ENCODE data around the gene MRPS14. TPM values are rescaled to one million over a fixed set of nuclear protein-coding genes. Genes with fewer than 3 reads are reported as not detected.

The MRPS14 gene
- total RNA-seq, 1 experiment from 2014 or later, result 25.1 TPM

DNA sequence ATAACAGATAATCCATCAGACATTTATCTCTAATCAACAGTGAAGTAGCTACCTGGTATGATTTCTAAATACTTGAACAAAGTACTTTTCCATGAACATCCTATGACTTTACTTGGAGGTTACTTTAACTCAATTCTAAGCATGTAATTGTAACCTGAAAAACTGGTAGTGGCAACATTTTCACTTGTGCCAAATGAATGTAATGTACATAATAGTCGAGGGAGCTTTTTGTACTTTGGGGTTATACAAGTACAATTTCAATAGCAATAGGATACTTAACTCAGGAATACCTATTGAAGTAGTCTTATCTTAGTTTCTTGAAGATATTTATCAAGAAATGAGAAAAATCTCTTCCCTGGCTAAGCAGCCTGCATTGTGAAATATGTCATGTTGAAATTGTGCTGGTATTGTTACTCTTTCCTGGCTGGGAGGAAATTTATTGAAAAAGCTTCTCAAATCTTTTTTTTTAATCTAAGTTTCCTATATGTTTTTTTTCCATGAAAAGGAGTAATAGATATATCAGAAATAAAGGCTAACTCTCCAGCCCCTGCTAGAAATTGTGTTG, 57.1 kb downstream of the MRPS14 start:
- Histone ChIP-seq H3K27me3 (ENCODE audit: control insufficient read depth, insufficient read depth, low read length) (no peaks in the 10 kb centered on the region), H3K4me1 (ENCODE audit: control insufficient read depth, insufficient read depth, low read length) (no peaks in the 10 kb centered on the region), H3K27ac (ENCODE audit: low read length) (no peak overlapping the region), H3K36me3 (ENCODE audit: control insufficient read depth, insufficient read depth, low read length) (no peaks in the 10 kb centered on the region), H3K4me3 (ENCODE audit: low read depth in 2 of 2, low read length in 2 of 2) (no peak overlapping the region), H3K9me3 (ENCODE audit: control insufficient read depth, insufficient read depth, low read depth, low read length) (no peaks in the 10 kb centered on the region)
- DNase-seq (ENCODE audit: low read depth, low spot score) (no peak), ATAC-seq (no peak)
- TF ChIP-seq, protein P1, sequence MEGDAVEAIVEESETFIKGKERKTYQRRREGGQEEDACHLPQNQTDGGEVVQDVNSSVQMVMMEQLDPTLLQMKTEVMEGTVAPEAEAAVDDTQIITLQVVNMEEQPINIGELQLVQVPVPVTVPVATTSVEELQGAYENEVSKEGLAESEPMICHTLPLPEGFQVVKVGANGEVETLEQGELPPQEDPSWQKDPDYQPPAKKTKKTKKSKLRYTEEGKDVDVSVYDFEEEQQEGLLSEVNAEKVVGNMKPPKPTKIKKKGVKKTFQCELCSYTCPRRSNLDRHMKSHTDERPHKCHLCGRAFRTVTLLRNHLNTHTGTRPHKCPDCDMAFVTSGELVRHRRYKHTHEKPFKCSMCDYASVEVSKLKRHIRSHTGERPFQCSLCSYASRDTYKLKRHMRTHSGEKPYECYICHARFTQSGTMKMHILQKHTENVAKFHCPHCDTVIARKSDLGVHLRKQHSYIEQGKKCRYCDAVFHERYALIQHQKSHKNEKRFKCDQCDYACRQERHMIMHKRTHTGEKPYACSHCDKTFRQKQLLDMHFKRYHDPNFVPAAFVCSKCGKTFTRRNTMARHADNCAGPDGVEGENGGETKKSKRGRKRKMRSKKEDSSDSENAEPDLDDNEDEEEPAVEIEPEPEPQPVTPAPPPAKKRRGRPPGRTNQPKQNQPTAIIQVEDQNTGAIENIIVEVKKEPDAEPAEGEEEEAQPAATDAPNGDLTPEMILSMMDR (IDR thresholded peaks at IDR 0.05), result no peak
- no peak for TF ChIP-seq TCF7L2 (IDR thresholded peaks at IDR 0.05; ENCODE audit: low read depth, low read length)
- no peak for TF ChIP-seq POLR2AphosphoS5 (IDR thresholded peaks at IDR 0.05; ENCODE audit: low read depth, low read length)
- TF ChIP-seq, protein P2, sequence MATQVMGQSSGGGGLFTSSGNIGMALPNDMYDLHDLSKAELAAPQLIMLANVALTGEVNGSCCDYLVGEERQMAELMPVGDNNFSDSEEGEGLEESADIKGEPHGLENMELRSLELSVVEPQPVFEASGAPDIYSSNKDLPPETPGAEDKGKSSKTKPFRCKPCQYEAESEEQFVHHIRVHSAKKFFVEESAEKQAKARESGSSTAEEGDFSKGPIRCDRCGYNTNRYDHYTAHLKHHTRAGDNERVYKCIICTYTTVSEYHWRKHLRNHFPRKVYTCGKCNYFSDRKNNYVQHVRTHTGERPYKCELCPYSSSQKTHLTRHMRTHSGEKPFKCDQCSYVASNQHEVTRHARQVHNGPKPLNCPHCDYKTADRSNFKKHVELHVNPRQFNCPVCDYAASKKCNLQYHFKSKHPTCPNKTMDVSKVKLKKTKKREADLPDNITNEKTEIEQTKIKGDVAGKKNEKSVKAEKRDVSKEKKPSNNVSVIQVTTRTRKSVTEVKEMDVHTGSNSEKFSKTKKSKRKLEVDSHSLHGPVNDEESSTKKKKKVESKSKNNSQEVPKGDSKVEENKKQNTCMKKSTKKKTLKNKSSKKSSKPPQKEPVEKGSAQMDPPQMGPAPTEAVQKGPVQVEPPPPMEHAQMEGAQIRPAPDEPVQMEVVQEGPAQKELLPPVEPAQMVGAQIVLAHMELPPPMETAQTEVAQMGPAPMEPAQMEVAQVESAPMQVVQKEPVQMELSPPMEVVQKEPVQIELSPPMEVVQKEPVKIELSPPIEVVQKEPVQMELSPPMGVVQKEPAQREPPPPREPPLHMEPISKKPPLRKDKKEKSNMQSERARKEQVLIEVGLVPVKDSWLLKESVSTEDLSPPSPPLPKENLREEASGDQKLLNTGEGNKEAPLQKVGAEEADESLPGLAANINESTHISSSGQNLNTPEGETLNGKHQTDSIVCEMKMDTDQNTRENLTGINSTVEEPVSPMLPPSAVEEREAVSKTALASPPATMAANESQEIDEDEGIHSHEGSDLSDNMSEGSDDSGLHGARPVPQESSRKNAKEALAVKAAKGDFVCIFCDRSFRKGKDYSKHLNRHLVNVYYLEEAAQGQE (IDR thresholded peaks at IDR 0.05; ENCODE audit: insufficient read depth in 1 of 2, low read depth in 2 of 2, low read length in 1 of 2), result no peak
- TF ChIP-seq SIN3A (IDR thresholded peaks at IDR 0.05; ENCODE audit: borderline replicate concordance, insufficient read depth, low read depth, low read length), result no peak
- BruUV-seq (replicated peaks), result no TSS peak
- ChIA-PET POLR2A (no interaction called here), CTCF (no interaction called here)
- in situ Hi-C loops (cut with HindIII; ENCODE audit: low pct_unique_long_range_greater_than_20kb, low sequenced_read_pairs), result no loop called here
- intact Hi-C loops (cut with micrococcal nuclease; ENCODE audit: unreplicated experiment), result no loop called here

DNA sequence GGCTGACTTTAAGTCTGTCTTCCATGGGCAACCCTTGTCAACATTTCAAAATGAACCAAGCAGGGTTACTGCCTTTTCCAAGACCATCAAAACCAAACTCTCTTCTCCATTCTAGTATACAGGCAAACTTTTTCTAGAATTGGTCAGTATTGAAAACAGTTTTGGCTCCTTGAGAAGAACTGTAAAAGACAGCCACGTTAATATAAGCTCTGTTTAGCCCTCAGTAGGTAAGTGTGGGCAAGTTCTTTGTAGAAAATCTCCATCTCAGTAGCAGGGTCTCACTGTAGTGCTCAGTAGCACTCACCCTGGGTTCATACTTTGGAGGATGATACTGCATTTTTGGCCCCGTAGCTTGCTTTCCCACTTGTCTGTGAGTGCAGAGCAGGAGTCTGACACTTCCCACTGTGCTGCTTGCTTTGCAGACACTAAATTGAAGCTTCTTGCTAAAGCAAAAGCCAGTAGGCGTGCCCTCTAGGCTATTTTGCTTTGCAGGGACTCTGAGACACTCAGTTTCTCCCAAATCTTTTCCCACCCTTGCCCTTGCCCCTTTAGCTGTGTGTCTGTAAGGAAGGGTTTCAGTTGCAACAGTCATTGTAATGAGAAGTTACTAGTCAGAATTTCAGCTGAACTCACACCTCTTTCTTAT, 57.7 kb downstream of the MRPS14 start:
- Histone ChIP-seq H3K9me3 (ENCODE audit: control insufficient read depth, insufficient read depth, low read depth, low read length) (no peaks in the 10 kb centered on the region), H3K27me3 (ENCODE audit: control insufficient read depth, insufficient read depth, low read length) (no peaks in the 10 kb centered on the region), H3K27ac (ENCODE audit: low read length) (no peak overlapping the region), H3K4me1 (ENCODE audit: control insufficient read depth, insufficient read depth, low read length) (no peaks in the 10 kb centered on the region), H3K36me3 (ENCODE audit: control insufficient read depth, insufficient read depth, low read length) (no peaks in the 10 kb centered on the region), H3K4me3 (ENCODE audit: low read depth in 2 of 2, low read length in 2 of 2) (no peak overlapping the region)
- ChIA-PET CTCF (no interaction called here), POLR2A (no interaction called here)
- no TSS peak for BruUV-seq (replicated peaks)
- in situ Hi-C loops (cut with HindIII; ENCODE audit: low pct_unique_long_range_greater_than_20kb, low sequenced_read_pairs), result no loop called here
- DNase-seq (ENCODE audit: low read depth, low spot score) (no peak), ATAC-seq (no peak)
- no peak for TF ChIP-seq POLR2AphosphoS5 (IDR thresholded peaks at IDR 0.05; ENCODE audit: low read depth, low read length)
- TF ChIP-seq TCF7L2 (IDR thresholded peaks at IDR 0.05; ENCODE audit: low read depth, low read length), result no peak
- TF ChIP-seq SIN3A (IDR thresholded peaks at IDR 0.05; ENCODE audit: borderline replicate concordance, insufficient read depth, low read depth, low read length), result no peak
- TF ChIP-seq, protein P2 (IDR thresholded peaks at IDR 0.05; ENCODE audit: insufficient read depth in 1 of 2, low read depth in 2 of 2, low read length in 1 of 2), result no peak
- TF ChIP-seq, protein P1 (IDR thresholded peaks at IDR 0.05), result no peak
- intact Hi-C loops (cut with micrococcal nuclease; ENCODE audit: unreplicated experiment), result no loop called here

All from Panc1 (cell line).